Esophagus squamous epithelium (tissue), 5 donors: ENCODE data around the gene PI4KA. TPM values are rescaled to one million over a fixed set of nuclear protein-coding genes. Genes with fewer than 3 reads are reported as not detected.
"Not testable (repeated sequence)": the region's sequence is repeated elsewhere in the genome, so short reads cannot be mapped to it uniquely, and the experiment has no call there.

Experiments used
- DNase-seq: peaks from one replicate; lab custom pipeline; 2025; lab: John Stamatoyannopoulos, UW
- H3K27ac ChIP-seq, 4 donors: fragments of 200-600 bp; sonication (generic); one replicate each; pipeline ENCODE4 v1.5.1; 2016 to 2019; ENCODE audit warnings: mild to moderate bottlenecking in 1 of 4
- H3K27me3 ChIP-seq, 4 donors: fragments of 200-600 bp; sonication (generic); 1 replicate in 3 of 4; 2 replicates in 1 of 4; pipeline versions ENCODE4 v1.5.1 to v1.6.0; 2017 to 2021; ENCODE audit warnings: antibody characterized with exemption in 1 of 4
- H3K36me3 ChIP-seq, 3 donors: fragments of 200-600 bp; sonication (generic); one replicate each; pipeline ENCODE4 v1.5.1; 2016 to 2019
- H3K4me1 ChIP-seq, 3 donors: fragments of 200-600 bp; sonication (generic); one replicate each; pipeline ENCODE4 v1.5.1; 2017 to 2019
- H3K4me3 ChIP-seq, 4 donors: fragments of 200-600 bp; sonication (generic); 1 replicate in 3 of 4; 2 replicates in 1 of 4; pipeline ENCODE4 v1.5.1; 2016 to 2019; ENCODE audit warnings: mild to moderate bottlenecking in 2 of 4, moderate library complexity in 1 of 4
- H3K9me3 ChIP-seq, 3 donors: fragments of 200-600 bp; sonication (generic); one replicate each; pipeline ENCODE4 v1.5.1; 2016 to 2019
- CTCF ChIP-seq, 6 experiments: fragments of 450-650 bp in 4 of 6; fragments of 200-600 bp in 2 of 6; sonication (generic) in 2 of 6; IDR thresholded peaks; one replicate each; pipeline ENCODE4 v1.5.1; 2016 to 2019; ENCODE audit warnings: antibody characterized with exemption in 6 of 6, mild to moderate bottlenecking in 4 of 6, moderate library complexity in 4 of 6
- POLR2A ChIP-seq, 4 donors: fragments of 450-650 bp; IDR thresholded peaks; one replicate each; pipeline ENCODE4 v1.6.1; 2017; ENCODE audit warnings: antibody characterized with exemption in 4 of 4, mild to moderate bottlenecking in 4 of 4, moderate library complexity in 3 of 4
- WGBS, 2 donors: methylation state at CpG; one replicate each; pipeline ENCODE4 v1.1.5; 2018; 5-methylcytosine and 5-hydroxymethylcytosine counted together
- intact Hi-C: fragments of 100-400 bp; cut with DNase I; formaldehyde crosslinking; loops from one replicate; pipeline ENCODE4 v1.15.0; 2022
- total RNA-seq, 4 donors: library from RNA; depleted of rRNA; stranded (reverse); fragments of >200 nt; gene quantifications; one replicate each; pipeline ENCODE4 v1.1.0, GENCODE V29; 2016
- donor health status: DM: yes; HTN: yes; CAD: no.

Gene PI4KA
- total RNA-seq, 4 donors from 2014 or later, result 25.4 to 48.6 (median 33.8) TPM

- Histone ChIP-seq H3K4me3 (no peak overlapping the region), H3K27me3 (no peaks in the 10 kb centered on the region), H3K27ac (no peak overlapping the region), H3K4me1 (peaks cover 0 to 4% (median 1%) of the 10 kb centered on the region in 3 donors), H3K9me3 (no peaks in the 10 kb centered on the region), H3K36me3 (peaks cover 0 to 39% (median 0%) of the 10 kb centered on the region in 3 donors)
- intact Hi-C loops, result no loop called here
- no peak for TF ChIP-seq CTCF (IDR thresholded peaks at IDR 0.05)
- TF ChIP-seq POLR2A (IDR thresholded peaks at IDR 0.05), result no peak
- no peak for DNase-seq
- 90 to 93% methylated on average over 9 of the region's 9 CpGs for WGBS, 2 donors
Measured at GRCh38 chr22:20771918-20772625, 86.5 kb downstream of the PI4KA start.

- peaks cover 9 to 60% (median 10%) of the 10 kb centered on the region in 3 donors for H3K36me3 ChIP-seq
- H3K4me1 ChIP-seq, H3K27ac ChIP-seq, DNase-seq, H3K4me3 ChIP-seq, H3K9me3 ChIP-seq, H3K27me3 ChIP-seq, intact Hi-C loops: not testable (repeated sequence)
- whole genome bisulfite sequencing, 2 donors, result 91 to 93% methylated on average over 8 to 9 of the region's 9 CpGs
Measured at GRCh38 chr22:20769496-20769826, 89.2 kb downstream of the PI4KA start.

- intact Hi-C loops, result no loop called here
- Histone ChIP-seq H3K27ac (no peak overlapping the region), H3K36me3 (peaks cover 16 to 74% (median 32%) of the 10 kb centered on the region in 3 donors), H3K9me3 (no peaks in the 10 kb centered on the region), H3K4me1 (no peaks in the 10 kb centered on the region), H3K4me3 (no peak overlapping the region), H3K27me3 (no peaks in the 10 kb centered on the region)
- 97 to 100% methylated on average over 4 to 7 of the region's 7 CpGs for WGBS, 2 donors
- no peak for TF ChIP-seq CTCF (IDR thresholded peaks at IDR 0.05)
- DNase-seq, result no peak
Measured at GRCh38 chr22:20766530-20766929, 92.1 kb downstream of the PI4KA start.

- WGBS, 2 donors, result 77 to 83% methylated on average over 2 of the region's 2 CpGs
- Histone ChIP-seq H3K4me1 (no peaks in the 10 kb centered on the region), H3K9me3 (no peaks in the 10 kb centered on the region), H3K36me3 (peaks cover 16 to 76% (median 32%) of the 10 kb centered on the region in 3 donors), H3K4me3 (no peak overlapping the region), H3K27me3 (no peaks in the 10 kb centered on the region), H3K27ac (no peak overlapping the region)
- no peak for DNase-seq
- TF ChIP-seq CTCF (IDR thresholded peaks at IDR 0.05), result no peak
- TF ChIP-seq POLR2A (IDR thresholded peaks at IDR 0.05), result no peak
- intact Hi-C loops, result no loop called here
Measured at GRCh38 chr22:20765938-20766337, 92.7 kb downstream of the PI4KA start.

- Histone ChIP-seq H3K9me3 (no peaks in the 10 kb centered on the region), H3K4me3 (no peak overlapping the region), H3K36me3 (peaks cover 16 to 82% (median 32%) of the 10 kb centered on the region in 3 donors), H3K27ac (no peak overlapping the region), H3K4me1 (no peaks in the 10 kb centered on the region), H3K27me3 (no peaks in the 10 kb centered on the region)
- no peak for TF ChIP-seq POLR2A (IDR thresholded peaks at IDR 0.05)
- no peak for TF ChIP-seq CTCF (IDR thresholded peaks at IDR 0.05)
- DNase-seq, result no peak
- intact Hi-C loops, result no loop called here
- WGBS, 2 donors, result 86 to 91% methylated on average over 10 of the region's 10 CpGs
Measured at GRCh38 chr22:20764729-20765128, 93.9 kb downstream of the PI4KA start.

GRCh38 chr22:20764471-20764720 lies 94.2 kb downstream of the PI4KA start:
- no peaks in the 10 kb centered on the region for H3K27me3 ChIP-seq
- no peak overlapping the region for H3K27ac ChIP-seq
- no peak overlapping the region for H3K4me3 ChIP-seq
- intact Hi-C loops, result no loop called here
- DNase-seq, result no peak
- TF ChIP-seq POLR2A (IDR thresholded peaks at IDR 0.05) (no peak), CTCF (IDR thresholded peaks at IDR 0.05) (no peak)
- no peaks in the 10 kb centered on the region for H3K4me1 ChIP-seq
- no peaks in the 10 kb centered on the region for H3K9me3 ChIP-seq
- peaks cover 16 to 82% (median 32%) of the 10 kb centered on the region in 3 donors for H3K36me3 ChIP-seq
- 93 to 97% methylated on average over 4 to 7 of the region's 7 CpGs for WGBS, 2 donors
